Nucleus accumbens (tissue), 56 donors: ENCODE results near the gene SFMBT2.

Experiments used
- DNase-seq, 56 donors: peaks; one replicate each; lab custom pipeline; 2025; lab: John Stamatoyannopoulos, UW

Gene SFMBT2

DNA sequence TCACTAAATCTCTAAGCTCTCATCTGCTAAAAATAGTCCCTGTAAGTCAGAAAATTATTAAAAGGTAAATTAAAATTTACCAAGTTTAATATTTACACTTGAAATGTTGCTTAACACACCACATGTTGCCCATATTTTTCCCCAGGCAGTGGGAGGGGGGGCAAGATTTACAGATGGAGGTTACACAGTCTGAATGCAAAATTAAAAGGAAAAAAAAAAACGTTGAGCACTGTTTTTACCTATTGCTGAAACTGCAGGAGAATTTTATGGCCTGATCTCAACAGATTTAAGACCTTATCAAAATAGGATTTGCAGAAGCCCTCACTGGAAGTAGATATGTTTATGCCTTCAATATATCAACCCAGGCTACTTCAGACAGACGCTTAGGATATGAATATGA, 133.4 kb downstream of the SFMBT2 start:
- no peak for DNase-seq

DNA sequence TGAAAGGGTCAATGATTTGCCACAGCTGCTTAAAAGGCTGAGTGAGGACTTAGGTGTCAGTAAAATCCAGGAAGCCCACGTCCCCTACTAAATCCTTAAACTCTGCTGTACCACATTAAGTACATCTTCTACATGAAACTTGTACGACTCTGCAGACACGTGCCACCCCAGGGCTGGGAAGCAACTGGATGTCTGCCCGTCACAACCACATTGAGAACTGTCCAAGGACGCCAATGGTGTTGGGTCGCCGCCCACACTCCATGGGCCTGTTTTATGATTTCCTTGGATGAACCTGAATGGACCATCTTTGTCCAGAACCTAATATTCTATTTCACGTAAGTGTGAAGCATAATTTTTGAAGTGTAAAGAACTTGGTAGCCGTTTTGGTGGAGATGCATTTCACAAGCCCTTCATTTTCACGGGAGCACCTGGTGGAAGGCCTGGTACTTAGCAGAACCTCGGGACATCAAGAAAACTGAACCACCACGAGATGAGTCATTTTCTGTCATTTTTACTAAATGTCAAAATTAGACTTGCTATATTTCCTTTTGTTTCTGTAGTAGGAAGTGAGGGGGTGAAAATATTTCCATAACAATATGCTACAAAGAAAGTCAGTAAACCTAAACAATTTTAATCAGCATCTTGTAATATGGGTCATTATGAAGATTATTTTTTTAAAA, 134.9 kb downstream of the SFMBT2 start:
- DNase-seq = peak in 10 of 56 donors; percentile 11 to 39 (median 17)

GRCh38 chr10:7274293-7274692, 136.5 kb downstream of the SFMBT2 start:
- DNase-seq = no peak

DNA sequence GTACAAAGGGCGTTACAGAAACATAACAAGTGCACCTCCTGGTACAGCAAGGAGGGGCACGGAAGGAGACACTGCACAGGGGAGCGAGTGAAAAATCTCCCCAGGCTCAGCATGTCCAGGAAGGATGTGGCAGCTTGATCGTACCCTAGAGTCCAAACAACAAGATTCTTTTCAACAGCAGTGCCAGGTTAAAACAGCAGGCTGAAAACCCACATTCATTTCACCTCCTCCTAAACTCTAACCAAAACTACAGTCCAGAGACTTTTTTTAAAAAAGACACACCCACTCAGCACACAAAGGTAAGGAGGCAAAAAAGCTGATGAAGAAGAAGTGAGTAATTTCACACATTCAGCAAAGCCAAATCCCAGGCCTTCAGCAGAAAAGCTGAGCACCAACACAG, 138.8 kb downstream of the SFMBT2 start:
- no peak for DNase-seq

GRCh38 chr10:7269988-7270387, 140.8 kb downstream of the SFMBT2 start:
- DNase-seq = no peak

GRCh38 chr10:7267142-7267541, 143.7 kb downstream of the SFMBT2 start:
- no peak for DNase-seq

DNA sequence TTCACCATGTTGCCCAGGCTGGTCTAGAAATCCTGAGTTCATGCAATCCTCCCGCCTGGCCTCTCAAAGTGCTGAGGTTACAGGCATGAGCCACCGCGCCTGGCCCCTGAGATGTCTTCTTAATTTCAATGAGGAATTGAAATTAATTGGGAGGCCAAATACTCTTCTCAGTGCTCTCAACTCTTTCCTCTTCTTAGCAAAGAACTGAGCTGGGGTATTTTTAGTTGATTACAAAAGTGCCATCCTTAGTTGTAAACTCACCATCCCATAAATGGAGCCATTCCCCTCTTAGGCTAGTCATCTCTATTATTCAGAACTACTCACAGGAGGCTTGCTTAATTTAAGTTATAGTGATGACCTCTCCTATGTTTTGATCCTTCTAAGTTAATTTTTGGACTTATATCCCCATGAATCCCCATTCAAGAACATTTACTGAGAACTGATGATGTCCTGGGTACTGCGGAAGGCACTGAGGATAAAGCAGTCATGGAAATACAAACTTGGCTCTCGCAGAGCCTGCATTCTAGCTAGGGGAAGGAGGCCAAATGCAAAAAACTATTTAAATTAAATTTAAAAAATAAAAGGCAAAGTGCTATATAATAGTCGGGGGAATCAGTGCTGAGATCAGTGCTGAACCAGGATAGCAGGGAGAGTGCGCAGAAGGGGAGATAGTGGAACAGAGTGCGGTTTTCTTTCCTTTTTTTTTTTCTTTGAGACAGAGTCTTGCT, 145.3 kb downstream of the SFMBT2 start:
- no peak for DNase-seq

- no peak for DNase-seq
Observed at GRCh38 chr10:7264313-7264756, 146.5 kb downstream of the SFMBT2 start.

- peak in 1 of 56 donors; percentile 12 for DNase-seq
Observed at GRCh38 chr10:7263616-7264015, 147.2 kb downstream of the SFMBT2 start.

DNA sequence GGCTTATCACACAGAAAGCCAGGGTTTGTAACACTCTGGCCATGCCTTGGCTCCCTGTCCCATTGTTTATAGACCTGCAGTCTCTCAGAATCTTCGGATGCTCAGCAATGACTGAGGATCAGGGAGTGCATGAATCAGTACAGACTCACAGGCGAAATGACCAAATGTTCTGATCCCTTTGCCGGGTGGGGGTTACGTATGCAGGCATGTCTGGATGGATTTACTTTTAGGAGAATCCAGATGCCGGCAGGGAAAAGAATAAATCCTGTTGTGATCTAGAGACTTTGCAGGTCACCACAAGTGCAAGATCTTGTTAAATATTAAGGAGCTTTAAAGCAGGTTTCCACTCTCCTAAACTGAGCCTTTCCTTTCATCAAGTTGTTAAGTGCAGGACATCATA, 149.5 kb downstream of the SFMBT2 start:
- no peak for DNase-seq

GRCh38 chr10:7260912-7261311, 149.9 kb downstream of the SFMBT2 start:
- DNase-seq = no peak

- DNase-seq = peak in 39 of 56 donors; percentile 11 to 81 (median 32)
Observed at GRCh38 chr10:7260412-7260900, 150.4 kb downstream of the SFMBT2 start.

DNA sequence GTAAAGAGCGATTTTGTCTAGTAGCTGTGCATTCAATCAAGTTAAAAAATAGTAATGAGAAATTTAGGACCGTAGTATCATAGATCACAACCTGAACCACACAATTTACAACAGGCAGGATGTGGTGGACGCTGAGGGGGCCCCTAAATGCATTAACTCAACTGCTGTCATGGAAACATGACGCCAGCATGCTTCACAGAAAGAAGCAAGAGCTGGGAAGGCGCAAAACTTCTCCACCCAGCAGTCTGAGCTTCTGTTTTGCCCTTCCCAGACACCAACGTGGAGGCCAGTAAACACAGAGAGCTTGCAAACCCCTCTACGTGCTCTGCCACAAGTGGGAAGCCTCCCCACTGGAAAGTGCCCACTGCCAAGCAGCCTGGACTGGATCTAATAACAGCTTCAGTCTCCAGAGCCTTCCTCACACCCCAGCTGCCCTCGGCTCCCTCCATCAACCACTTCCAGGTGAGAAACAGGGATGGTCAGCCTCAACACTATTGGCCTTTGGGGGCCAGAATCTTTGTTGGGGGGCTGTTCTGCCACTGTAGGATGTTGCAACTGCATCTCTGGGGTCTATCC, 151.8 kb downstream of the SFMBT2 start:
- DNase-seq = peak in 2 of 56 donors; percentile 5 to 11

DNA sequence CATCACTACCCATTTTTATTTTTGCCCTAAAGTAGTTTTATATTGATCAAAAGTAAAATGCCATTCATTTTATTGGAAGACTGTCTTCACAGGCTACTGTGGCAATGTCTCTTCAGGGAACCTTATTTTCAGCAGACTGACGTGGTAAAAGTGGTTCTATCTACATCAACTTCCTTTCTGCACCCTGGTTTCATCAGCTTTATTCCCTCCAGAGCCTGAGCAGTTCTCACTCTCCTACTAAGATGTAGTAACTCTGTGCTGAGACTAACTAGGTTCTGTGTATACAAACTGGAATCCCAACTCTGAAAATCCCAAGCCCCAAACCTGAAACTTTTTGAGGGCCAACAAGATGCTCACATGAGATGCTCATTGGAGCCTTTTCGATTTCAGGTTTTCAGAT, 155.3 kb downstream of the SFMBT2 start:
- DNase-seq = no peak

- no peak for DNase-seq
Observed at GRCh38 chr10:7251696-7252465, 159.0 kb downstream of the SFMBT2 start.

- no peak for DNase-seq
Observed at GRCh38 chr10:7250236-7250635, 160.6 kb downstream of the SFMBT2 start.

- DNase-seq = no peak
Observed at GRCh38 chr10:7248585-7249164, 162.2 kb downstream of the SFMBT2 start.

DNA sequence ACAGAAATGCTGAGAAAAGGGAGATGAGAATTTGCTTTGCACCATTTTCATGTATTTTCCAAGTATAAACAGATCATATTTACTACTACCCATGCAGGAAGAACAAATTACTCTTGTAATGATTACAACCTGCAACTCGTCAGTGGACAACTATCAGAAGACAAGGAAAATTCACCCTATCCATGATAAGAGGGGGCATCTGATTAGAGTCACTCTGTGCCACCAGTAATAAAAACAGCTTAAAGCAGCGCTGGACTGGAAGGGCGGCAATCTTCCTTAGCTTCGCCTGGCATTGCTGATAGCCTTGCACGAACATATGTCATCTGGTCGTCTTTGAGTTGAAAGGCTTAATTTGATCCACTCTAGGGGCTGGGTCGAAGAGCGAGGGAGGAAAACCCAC, 162.7 kb downstream of the SFMBT2 start:
- DNase-seq = no peak

DNA sequence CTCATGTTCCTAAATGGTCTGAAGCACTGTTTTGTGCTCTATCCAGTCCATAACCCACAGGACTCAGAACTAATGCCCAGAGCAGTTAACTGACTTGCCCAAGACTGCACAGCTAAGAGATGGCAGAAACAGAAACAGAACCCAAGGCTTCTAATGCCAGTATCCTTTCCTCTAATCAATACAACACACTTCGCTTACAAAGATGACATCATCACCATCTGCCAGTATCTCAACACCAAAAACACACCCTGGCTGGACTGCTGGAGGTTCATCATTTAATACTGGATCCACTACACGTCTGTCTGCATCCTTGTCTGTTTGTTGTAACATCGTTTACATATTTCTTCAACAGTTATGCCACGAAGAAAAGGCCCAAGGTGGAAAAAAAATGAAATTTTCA, 165.3 kb downstream of the SFMBT2 start:
- no peak for DNase-seq

DNA sequence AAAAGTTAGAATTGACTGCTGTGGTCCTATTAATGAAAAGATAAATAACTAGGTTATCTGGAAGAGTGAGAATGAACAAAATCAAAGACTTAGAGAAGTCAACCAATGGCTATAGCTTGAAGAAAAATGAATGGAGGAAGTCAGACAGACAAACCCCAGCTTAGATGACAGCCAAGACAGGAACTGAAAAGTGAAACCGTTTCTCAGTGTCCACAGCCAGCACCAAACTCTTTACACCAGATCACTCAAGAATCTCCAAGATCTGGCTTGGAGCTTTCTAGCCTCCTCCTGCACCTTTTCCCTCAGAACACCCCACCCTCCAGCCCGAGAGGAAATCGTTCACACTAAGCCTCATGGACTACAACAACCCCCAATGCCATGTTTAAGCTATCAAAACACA, 167.0 kb downstream of the SFMBT2 start:
- DNase-seq = no peak
